Tibial artery (tissue), 4 donors: ENCODE measurements around the gene SRGAP3.

ENCODE experiments used
- DNase-seq, 2 donors: peaks; one replicate each; pipeline ENCODE4 v3.0.0-alpha.2; 2019
- H3K27ac ChIP-seq, 2 donors: fragments of 200-600 bp; sonication (generic) in 1 of 2; 1 replicate in 1 of 2; 2 replicates in 1 of 2; pipeline ENCODE4 v1.5.1; 2018 to 2019; ENCODE audit warnings: mild to moderate bottlenecking in 1 of 2
- H3K27me3 ChIP-seq, 2 donors: fragments of 200-600 bp; sonication (generic) in 1 of 2; one replicate each; pipeline versions ENCODE4 v1.5.1 to v1.6.0; 2016 to 2019
- H3K36me3 ChIP-seq, 3 donors: fragments of 200-600 bp; sonication (generic) in 2 of 3; one replicate each; pipeline ENCODE4 v1.5.1; 2016 to 2019; ENCODE audit warnings: mild to moderate bottlenecking in 2 of 3
- H3K4me1 ChIP-seq, 4 donors: fragments of 200-600 bp; sonication (generic) in 2 of 4; 1 replicate in 3 of 4; 2 replicates in 1 of 4; pipeline ENCODE4 v1.5.1; 2016 to 2019
- H3K4me3 ChIP-seq, 2 donors: fragments of 200-600 bp; sonication (generic) in 1 of 2; 1 replicate in 1 of 2; 2 replicates in 1 of 2; pipeline ENCODE4 v1.5.1; 2018 to 2019; ENCODE audit warnings: mild to moderate bottlenecking in 2 of 2
- H3K9me3 ChIP-seq, 3 donors: fragments of 200-600 bp; sonication (generic) in 1 of 3; one replicate each; pipeline ENCODE4 v1.5.1; 2016 to 2019
- intact Hi-C: fragments of 100-400 bp; cut with DNase I; formaldehyde crosslinking; loops from one replicate; pipeline ENCODE4 v1.15.0; 2023; ENCODE audit warnings: low total_unique reads
- TF ChIP-seq, protein P1 (sequence below), 2 experiments: fragments of 200-600 bp in 1 of 2; fragments of 450-650 bp in 1 of 2; IDR thresholded peaks; one replicate each; pipeline ENCODE4 v1.5.1; 2017 to 2019; ENCODE audit warnings: antibody characterized with exemption in 2 of 2, mild to moderate bottlenecking in 1 of 2, moderate library complexity in 1 of 2

SRGAP3 gene

DNA sequence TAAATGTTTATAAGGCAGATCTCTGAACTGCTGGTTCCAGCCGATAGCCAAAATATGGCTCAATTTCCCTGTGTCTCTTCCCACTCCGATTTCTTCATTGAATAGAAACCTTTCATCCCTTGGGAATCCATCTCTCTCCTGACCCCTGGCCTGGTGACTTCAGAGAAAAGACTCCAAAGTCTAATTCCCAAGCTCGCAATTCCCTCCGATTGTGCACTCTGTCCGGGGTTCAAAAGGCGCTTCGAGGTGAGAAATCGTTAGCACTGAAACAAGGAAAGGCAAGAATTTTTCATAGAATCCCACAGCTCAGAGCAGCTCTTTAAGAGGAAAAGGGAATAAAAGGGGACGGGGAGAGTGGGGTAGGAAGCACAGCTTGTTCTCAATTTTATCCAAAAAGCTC lies 267.7 kb downstream of the SRGAP3 start:
- intact Hi-C loops: no loop called here
- Histone ChIP-seq H3K9me3 (peaks cover 0 to 14% (median 10%) of the 10 kb centered on the region in 3 donors), H3K4me1 (no peaks in the 10 kb centered on the region), H3K36me3 (no peaks in the 10 kb centered on the region), H3K27me3 (peaks cover 0 to 1% of the 10 kb centered on the region in 2 donors), H3K4me3 (no peak overlapping the region), H3K27ac (no peak overlapping the region)
- TF ChIP-seq, protein P1, sequence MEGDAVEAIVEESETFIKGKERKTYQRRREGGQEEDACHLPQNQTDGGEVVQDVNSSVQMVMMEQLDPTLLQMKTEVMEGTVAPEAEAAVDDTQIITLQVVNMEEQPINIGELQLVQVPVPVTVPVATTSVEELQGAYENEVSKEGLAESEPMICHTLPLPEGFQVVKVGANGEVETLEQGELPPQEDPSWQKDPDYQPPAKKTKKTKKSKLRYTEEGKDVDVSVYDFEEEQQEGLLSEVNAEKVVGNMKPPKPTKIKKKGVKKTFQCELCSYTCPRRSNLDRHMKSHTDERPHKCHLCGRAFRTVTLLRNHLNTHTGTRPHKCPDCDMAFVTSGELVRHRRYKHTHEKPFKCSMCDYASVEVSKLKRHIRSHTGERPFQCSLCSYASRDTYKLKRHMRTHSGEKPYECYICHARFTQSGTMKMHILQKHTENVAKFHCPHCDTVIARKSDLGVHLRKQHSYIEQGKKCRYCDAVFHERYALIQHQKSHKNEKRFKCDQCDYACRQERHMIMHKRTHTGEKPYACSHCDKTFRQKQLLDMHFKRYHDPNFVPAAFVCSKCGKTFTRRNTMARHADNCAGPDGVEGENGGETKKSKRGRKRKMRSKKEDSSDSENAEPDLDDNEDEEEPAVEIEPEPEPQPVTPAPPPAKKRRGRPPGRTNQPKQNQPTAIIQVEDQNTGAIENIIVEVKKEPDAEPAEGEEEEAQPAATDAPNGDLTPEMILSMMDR (IDR thresholded peaks at IDR 0.05): no peak
- no peak for DNase-seq

- no peak for DNase-seq
- Histone ChIP-seq H3K9me3 (peaks cover 0 to 14% (median 10%) of the 10 kb centered on the region in 3 donors), H3K36me3 (no peaks in the 10 kb centered on the region), H3K4me1 (no peaks in the 10 kb centered on the region), H3K27me3 (peaks cover 0 to 4% of the 10 kb centered on the region in 2 donors), H3K4me3 (no peak overlapping the region), H3K27ac (no peak overlapping the region)
- intact Hi-C loops: no loop called here
- TF ChIP-seq, protein P1 (IDR thresholded peaks at IDR 0.05): no peak
These were observed 268.1 kb downstream of the SRGAP3 start for GRCh38 chr3:8981296-8981695.

DNA sequence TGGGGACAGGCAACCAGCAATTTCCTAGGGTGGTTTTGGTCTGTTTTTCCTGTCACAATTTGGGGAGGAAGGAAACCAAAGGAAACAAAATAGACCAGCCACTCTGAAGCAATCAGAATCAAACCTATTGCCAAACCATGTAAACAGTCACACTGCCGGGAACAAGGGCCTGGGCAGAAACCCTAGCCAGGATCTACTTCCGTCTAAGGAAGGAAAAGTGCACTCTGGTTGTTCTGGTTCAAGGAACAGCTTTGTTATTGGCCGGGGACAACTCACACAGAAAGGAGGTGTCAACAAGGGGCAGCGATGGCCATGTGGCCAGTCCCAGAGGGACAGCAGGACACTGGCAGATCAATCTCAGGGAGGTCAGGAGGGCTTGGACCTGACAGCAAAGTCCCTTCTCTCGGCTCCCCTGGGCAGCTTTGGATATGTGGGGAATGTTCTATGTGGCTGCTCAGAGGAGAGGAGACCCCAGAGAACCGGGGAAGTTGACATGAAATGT lies 268.6 kb downstream of the SRGAP3 start:
- intact Hi-C loops: no loop called here
- H3K27ac ChIP-seq: no peak overlapping the region

DNA sequence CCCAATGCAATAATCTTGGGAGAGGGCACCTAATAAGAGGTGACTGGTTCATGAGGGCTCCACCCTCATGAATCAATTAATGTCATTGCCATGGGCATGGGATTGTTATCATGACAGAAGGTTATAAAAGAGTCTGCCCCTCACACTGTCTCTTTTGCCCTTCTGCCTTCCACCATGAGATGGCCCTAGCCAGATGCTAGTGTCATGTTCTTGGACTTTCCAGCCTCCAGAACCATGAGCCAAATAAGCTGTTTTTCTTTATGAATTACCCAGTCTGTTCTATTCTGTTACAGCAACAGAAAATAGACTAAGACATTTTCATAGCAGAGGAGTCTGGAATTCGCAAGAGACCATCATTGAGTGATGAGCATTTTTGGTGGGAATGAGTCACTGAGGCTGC lies 270.2 kb downstream of the SRGAP3 start:
- Histone ChIP-seq H3K9me3 (peaks cover 0 to 14% (median 10%) of the 10 kb centered on the region in 3 donors), H3K27me3 (peaks cover 0 to 4% of the 10 kb centered on the region in 2 donors), H3K36me3 (no peaks in the 10 kb centered on the region), H3K4me3 (no peak overlapping the region), H3K4me1 (no peaks in the 10 kb centered on the region), H3K27ac (no peak overlapping the region)
- DNase-seq: no peak
- intact Hi-C loops: no loop called here
- TF ChIP-seq, protein P1 (IDR thresholded peaks at IDR 0.05): no peak

More for the DNA sequence above, 268.6 kb downstream of the SRGAP3 start:
- Histone ChIP-seq H3K4me3 (no peak overlapping the region), H3K27me3 (peaks cover 0 to 4% of the 10 kb centered on the region in 2 donors), H3K4me1 (no peaks in the 10 kb centered on the region), H3K9me3 (peaks cover 0 to 14% (median 10%) of the 10 kb centered on the region in 3 donors), H3K36me3 (no peaks in the 10 kb centered on the region)
- TF ChIP-seq, protein P1 (IDR thresholded peaks at IDR 0.05): no peak
- DNase-seq: no peak

- TF ChIP-seq, protein P1 (IDR thresholded peaks at IDR 0.05): no peak
- intact Hi-C loops: no loop called here
These were observed 270.9 kb downstream of the SRGAP3 start for GRCh38 chr3:8978551-8978950.

More at GRCh38 chr3:8978551-8978950, 270.9 kb downstream of the SRGAP3 start:
- no peak overlapping the region for H3K27ac ChIP-seq
- H3K9me3 ChIP-seq: peaks cover 0 to 14% (median 10%) of the 10 kb centered on the region in 3 donors
- no peaks in the 10 kb centered on the region for H3K36me3 ChIP-seq
- no peaks in the 10 kb centered on the region for H3K4me1 ChIP-seq
- H3K4me3 ChIP-seq: no peak overlapping the region
- DNase-seq: no peak
- H3K27me3 ChIP-seq: peaks cover 0 to 4% of the 10 kb centered on the region in 2 donors
